ENCODE data around the gene CCN5. TPM values are rescaled to one million over a fixed set of nuclear protein-coding genes. Genes with fewer than 3 reads are reported as not detected.
A peak's percentile ranks its signal among the peaks of the same experiment; 100 is the strongest.

CCN5 gene
- total and polyA plus RNA-seq, 9 donors, result 47.4 to 296 (median 183) TPM

- intact Hi-C loops (cut with DNase I), result no loop called here
- Histone ChIP-seq H3K9me3 (no peaks in the 10 kb centered on the region), H3K4me1 (ENCODE audit: insufficient read depth) (peaks cover 32% of the 10 kb centered on the region), H3K27ac (no peak overlapping the region), H3K27me3 (no peaks in the 10 kb centered on the region), H3K4me3 (no peak overlapping the region), H3K36me3 (no peaks in the 10 kb centered on the region)
- peak in 1 of 5 donors; percentile 14 for DNase-seq
- TF ChIP-seq POLR2A (IDR thresholded peaks at IDR 0.05) (no peak), EP300 (IDR thresholded peaks at IDR 0.05) (no peak)
- TF ChIP-seq, protein P1, sequence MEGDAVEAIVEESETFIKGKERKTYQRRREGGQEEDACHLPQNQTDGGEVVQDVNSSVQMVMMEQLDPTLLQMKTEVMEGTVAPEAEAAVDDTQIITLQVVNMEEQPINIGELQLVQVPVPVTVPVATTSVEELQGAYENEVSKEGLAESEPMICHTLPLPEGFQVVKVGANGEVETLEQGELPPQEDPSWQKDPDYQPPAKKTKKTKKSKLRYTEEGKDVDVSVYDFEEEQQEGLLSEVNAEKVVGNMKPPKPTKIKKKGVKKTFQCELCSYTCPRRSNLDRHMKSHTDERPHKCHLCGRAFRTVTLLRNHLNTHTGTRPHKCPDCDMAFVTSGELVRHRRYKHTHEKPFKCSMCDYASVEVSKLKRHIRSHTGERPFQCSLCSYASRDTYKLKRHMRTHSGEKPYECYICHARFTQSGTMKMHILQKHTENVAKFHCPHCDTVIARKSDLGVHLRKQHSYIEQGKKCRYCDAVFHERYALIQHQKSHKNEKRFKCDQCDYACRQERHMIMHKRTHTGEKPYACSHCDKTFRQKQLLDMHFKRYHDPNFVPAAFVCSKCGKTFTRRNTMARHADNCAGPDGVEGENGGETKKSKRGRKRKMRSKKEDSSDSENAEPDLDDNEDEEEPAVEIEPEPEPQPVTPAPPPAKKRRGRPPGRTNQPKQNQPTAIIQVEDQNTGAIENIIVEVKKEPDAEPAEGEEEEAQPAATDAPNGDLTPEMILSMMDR (IDR thresholded peaks at IDR 0.05), result no peak
- 42 to 74% (median 56%) methylated on average over 3 of the region's 3 CpGs for whole genome bisulfite sequencing, 3 donors
Measured at GRCh38 chr20:44698351-44698750, 16.8 kb upstream of the CCN5 start.

DNA sequence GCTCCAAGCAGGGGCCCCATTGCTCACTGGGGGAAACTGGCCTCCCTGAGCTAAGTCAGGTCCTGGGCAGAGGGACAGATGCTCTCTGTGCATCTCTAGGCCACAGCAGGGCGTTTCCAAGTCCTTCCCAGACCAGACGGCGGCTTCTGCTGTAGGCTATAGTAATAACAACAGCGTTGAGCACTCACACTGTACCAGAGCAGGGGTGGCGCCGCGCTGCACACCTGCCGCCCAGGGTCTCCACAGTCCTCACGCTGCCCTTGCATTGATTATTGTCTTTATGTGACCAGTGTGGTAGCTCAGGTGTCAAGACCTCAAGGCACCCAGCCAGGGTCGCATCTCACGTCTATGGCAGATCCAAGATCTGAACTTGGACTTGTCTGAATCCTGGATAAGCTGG is 14.9 kb upstream of the CCN5 start:
- H3K4me3 ChIP-seq, result no peak overlapping the region
- WGBS, 3 donors, result 93 to 94% (median 94%) methylated on average over 11 of the region's 11 CpGs
- intact Hi-C loops (cut with DNase I), result no loop called here
- H3K4me1 ChIP-seq (ENCODE audit: insufficient read depth), result peaks cover 39% of the 10 kb centered on the region
- H3K27ac ChIP-seq, result peak overlapping the region in 1 of 2 donors; percentile 33
- H3K27me3 ChIP-seq, result no peaks in the 10 kb centered on the region
- no peaks in the 10 kb centered on the region for H3K9me3 ChIP-seq
- TF ChIP-seq EP300 (IDR thresholded peaks at IDR 0.05), result no peak
- DNase-seq, result peak in 1 of 5 donors; percentile 22
- H3K36me3 ChIP-seq, result no peaks in the 10 kb centered on the region

GRCh38 chr20:44701118-44701857 is 13.9 kb upstream of the CCN5 start:
- H3K4me3 ChIP-seq, result no peak overlapping the region
- H3K4me1 ChIP-seq (ENCODE audit: insufficient read depth), result peaks cover 42% of the 10 kb centered on the region
- peak in 3 of 5 donors; percentile 47 to 63 (median 62) for DNase-seq
- H3K27ac ChIP-seq, result peak overlapping the region; percentile 25 to 33
- intact Hi-C loops (cut with DNase I), result no loop called here
- no peaks in the 10 kb centered on the region for H3K27me3 ChIP-seq
- 51 to 59% (median 56%) methylated on average over 14 to 15 of the region's 15 CpGs for WGBS, 3 donors
- no peaks in the 10 kb centered on the region for H3K9me3 ChIP-seq
- H3K36me3 ChIP-seq, result no peaks in the 10 kb centered on the region
- TF ChIP-seq, protein P1 (IDR thresholded peaks at IDR 0.05), result no peak
- TF ChIP-seq EP300 (IDR thresholded peaks at IDR 0.05) (no peak), POLR2A (IDR thresholded peaks at IDR 0.05) (no peak)

- TF ChIP-seq EP300 (IDR thresholded peaks at IDR 0.05), result no peak
- TF ChIP-seq POLR2A (IDR thresholded peaks at IDR 0.05), result no peak
- TF ChIP-seq, protein P1 (IDR thresholded peaks at IDR 0.05), result no peak
- DNase-seq, result peak in 1 of 5 donors; percentile 22
Measured at GRCh38 chr20:44701858-44702256, 13.3 kb upstream of the CCN5 start.

GRCh38 chr20:44702776-44703175 is 12.4 kb upstream of the CCN5 start:
- no peaks in the 10 kb centered on the region for H3K9me3 ChIP-seq
- WGBS, 3 donors, result 0 to 1% (median 0%) methylated on average over 7 to 9 of the region's 9 CpGs
- peak; percentile 96 to 98 (median 97) for DNase-seq
- peaks cover 47% of the 10 kb centered on the region for H3K4me1 ChIP-seq (ENCODE audit: insufficient read depth)
- TF ChIP-seq EP300 (IDR thresholded peaks at IDR 0.05) (peak; percentile 69), POLR2A (IDR thresholded peaks at IDR 0.05) (peak; percentile 9)
- TF ChIP-seq, protein P1 (IDR thresholded peaks at IDR 0.05), result no peak
- intact Hi-C loops (cut with DNase I), result no loop called here
- H3K4me3 ChIP-seq, result no peak overlapping the region
- peak overlapping the region; percentile 54 to 87 for H3K27ac ChIP-seq
- no peaks in the 10 kb centered on the region for H3K27me3 ChIP-seq
- no peaks in the 10 kb centered on the region for H3K36me3 ChIP-seq

More at GRCh38 chr20:44701858-44702256, 13.3 kb upstream of the CCN5 start:
- intact Hi-C loops (cut with DNase I), result no loop called here
- no peak overlapping the region for H3K4me3 ChIP-seq
- H3K9me3 ChIP-seq, result no peaks in the 10 kb centered on the region
- H3K4me1 ChIP-seq (ENCODE audit: insufficient read depth), result peaks cover 47% of the 10 kb centered on the region
- 48 to 64% (median 59%) methylated on average over 7 of the region's 7 CpGs for WGBS, 3 donors
- no peaks in the 10 kb centered on the region for H3K36me3 ChIP-seq
- no peaks in the 10 kb centered on the region for H3K27me3 ChIP-seq
- peak overlapping the region in 1 of 2 donors; percentile 33 for H3K27ac ChIP-seq

All from ovary (tissue), 9 donors.